T47D (cell line): Measurements from ENCODE around the gene C16orf90.
A peak's percentile ranks its signal among the peaks of the same experiment; 100 is the strongest.
"Not testable (repeated sequence)": the region's sequence is repeated elsewhere in the genome, so short reads cannot be mapped to it uniquely, and the experiment has no call there.

Source experiments
- DNase-seq, 2 experiments: peaks; one replicate each; pipeline versions ENCODE4 v3.0.0 to v3.0.0-alpha.2; 2011 to 2012; ENCODE audit warnings: low read depth in 1 of 2, low spot score in 1 of 2
- JUND ChIP-seq: IDR thresholded peaks from 2 replicates; pipeline ENCODE4 v1.6.1; 2012; ENCODE audit warnings: low read depth
- in situ Hi-C: cut with HindIII; loops from 2 replicates; pipeline ENCODE4 v1.10.0; 2016; ENCODE audit warnings: low sequenced_read_pairs, low pct_unique_long_range_greater_than_20kb

Gene C16orf90

DNA sequence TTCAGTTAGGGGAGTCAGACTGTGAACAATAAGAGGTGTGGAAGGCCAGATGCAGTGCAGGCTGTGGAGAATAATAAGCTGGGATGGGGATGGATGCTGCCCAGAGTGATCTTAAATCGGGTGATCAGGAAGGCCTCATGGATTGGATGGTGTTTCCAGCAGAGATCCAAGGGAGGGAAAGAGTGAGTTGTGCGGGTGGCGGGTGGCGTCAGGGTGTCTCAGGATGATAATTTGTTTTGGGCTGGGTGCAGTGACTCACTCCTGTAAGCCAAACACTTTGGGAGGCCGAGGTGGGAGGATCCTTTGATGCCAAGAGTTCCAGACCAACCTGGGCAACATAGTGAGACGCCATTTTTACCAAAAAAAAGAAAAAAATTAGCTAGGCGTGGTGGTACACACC lies 13.4 kb upstream of the C16orf90 start:
- no peak for TF ChIP-seq JUND
- DNase-seq = no peak
- in situ Hi-C loops = no loop called here

DNA sequence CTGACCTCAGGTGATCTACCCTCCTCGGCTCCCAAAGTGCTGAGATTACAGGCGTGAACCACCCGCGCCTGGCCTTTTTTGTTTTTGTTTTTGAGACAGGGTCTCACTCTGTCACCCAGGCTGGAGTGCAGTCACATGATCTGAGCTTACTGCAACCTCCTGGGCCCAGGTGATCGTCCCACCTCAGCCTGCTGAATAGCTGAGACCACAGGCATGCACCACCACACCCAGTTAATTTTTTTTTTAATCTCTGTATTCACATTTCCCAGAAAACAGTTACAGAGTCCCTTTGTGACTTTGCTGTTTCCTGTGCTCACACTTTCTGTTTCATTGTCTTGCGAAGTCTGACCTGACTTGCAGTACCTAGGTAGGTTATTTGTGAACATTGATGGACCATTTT lies 8.2 kb upstream of the C16orf90 start:
- TF ChIP-seq JUND = no peak
- in situ Hi-C loops = no loop called here
- no peak for DNase-seq

DNA sequence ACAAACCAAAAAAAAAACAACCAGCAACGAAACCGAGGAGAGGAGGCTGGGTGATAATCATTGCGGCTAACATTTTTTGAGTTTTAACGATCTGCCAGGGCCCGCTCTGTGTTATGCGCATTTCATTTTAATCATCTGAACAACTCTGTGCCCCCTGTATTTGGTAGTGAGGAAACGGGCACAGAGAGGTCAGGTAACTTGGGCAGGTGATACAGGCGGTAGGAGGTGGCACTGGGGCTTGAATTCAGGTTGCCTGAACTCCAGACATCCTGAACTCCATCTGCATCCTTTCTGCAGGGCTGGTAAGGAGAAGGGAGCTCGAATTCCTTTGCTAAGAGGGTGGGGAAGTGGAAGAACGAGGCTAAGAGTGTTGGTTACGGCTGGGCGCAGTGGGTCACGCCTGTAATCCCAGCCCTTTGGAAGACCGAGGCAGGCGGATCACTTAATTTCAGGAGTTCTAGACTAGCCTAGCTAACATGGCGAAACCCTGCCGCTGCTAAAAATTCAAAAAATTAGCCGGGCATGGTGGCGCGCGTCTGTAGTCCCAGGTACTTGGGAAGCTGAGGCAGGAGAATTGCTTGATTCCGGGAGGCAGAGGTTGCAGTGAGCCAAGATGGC lies 6.6 kb upstream of the C16orf90 start:
- no peak for TF ChIP-seq JUND
- in situ Hi-C loops = no loop called here
- no peak for DNase-seq

DNA sequence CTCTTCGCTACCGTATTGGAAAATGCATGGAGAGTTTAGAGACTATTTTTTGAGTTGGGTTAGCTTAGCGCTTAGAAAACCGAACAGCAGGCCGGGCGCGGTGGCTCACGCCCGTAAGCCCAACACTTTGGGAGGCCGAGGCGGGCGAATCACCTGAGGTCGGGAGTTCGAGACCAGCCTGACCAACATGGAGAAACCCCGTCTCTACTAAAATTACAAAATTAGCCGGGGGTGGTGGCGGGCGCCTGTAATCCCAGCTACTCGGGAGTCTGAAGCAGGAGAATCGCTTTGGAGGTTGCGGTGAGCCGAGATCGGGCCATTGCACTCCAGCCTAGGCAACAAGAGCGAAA lies 6.1 kb upstream of the C16orf90 start:
- DNase-seq, in situ Hi-C loops: not testable (repeated sequence)

DNA sequence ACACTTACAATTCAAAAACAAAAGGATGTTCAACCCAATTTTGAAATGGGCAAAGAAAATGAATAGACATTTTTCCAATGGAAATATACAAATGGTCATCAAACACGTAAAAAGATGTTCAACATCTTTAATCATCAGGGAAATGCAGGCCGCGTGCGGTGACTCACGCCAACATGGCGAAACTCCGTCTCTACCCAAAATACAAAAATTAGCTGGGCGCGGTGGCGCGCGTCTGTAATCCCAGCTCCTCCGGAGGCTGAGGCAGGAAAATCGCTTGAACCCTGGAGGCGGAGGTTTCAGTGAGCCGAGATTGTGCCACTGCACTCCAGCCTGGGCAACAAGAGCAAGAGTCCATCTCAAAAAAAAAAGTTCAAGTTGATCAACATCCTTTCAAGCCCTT lies 3.7 kb upstream of the C16orf90 start:
- no peak for TF ChIP-seq JUND
- in situ Hi-C loops = no loop called here
- DNase-seq = no peak

DNA sequence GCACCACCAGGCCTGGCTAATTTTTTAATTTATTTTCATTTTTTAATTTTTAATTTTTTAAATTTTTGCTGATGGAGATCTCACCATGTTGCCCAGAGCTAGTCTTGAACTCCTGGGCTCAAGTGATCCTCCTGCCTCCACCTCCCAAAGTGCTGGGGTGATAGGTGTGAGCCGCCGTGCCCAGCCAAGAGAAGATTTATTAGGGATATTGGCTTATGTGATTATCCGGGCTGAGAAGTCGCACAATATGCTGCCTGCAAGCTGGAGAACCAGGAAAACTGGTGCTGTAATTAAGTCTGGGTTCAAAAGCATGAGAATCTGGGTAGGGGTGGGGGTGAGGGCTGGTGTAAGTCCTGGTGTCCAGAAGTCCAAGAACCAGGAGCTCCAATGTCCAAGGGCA lies 2.5 kb upstream of the C16orf90 start:
- in situ Hi-C loops = no loop called here
- TF ChIP-seq JUND = no peak
- DNase-seq = no peak

DNA sequence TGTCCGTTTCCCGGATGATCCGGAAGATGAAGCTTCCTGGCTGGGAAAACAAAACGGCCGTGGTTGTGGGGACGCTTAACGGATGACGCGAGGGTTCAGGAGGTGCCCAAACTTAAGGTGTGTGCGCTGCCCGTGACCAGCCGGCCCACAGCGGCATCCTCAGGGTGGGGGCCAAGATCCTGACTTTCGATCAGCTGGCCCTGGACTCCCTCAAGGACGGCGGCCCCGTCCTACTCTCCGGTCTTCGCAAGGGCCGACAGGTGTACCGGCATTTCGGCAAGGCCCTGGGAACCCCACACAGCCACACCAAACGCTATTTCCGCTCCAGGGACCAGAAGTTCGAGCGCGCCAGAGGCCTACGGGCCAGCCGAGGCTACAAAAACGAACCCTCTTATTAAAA lies 1.1 kb upstream of the C16orf90 start:
- in situ Hi-C loops = no loop called here
- TF ChIP-seq JUND = no peak
- no peak for DNase-seq

DNA sequence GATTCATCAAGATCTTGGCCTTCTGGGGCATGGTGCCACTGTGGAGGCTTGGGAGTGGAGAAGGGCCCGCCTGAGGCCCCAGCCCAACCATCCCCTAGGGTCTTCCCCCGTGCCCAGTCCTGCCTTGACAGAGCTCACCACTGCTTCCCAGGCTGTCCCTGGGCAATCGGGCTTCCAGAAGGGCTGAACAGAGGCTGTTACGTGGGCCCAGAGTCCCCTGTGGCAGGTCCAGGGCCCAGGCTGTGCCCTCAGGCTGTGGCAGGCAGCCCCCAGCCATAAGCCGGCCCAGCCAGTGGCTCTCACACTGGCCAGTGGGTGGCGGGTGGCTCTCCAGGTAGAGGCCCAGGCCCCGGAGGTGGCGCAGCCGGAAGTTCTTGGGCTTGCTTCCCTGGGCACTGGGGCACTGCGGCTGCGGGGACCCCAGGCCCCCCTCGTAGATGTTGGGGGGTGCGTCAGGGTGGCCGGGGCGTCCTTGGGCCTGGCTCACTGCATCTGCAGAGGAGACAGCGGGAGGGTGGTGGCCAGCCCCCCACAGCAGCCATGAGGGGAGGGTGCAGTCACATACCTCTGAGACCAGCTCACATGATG lies 809 bp downstream of the C16orf90 start:
- TF ChIP-seq JUND = no peak
- DNase-seq = no peak
- in situ Hi-C loops = no loop called here

DNA sequence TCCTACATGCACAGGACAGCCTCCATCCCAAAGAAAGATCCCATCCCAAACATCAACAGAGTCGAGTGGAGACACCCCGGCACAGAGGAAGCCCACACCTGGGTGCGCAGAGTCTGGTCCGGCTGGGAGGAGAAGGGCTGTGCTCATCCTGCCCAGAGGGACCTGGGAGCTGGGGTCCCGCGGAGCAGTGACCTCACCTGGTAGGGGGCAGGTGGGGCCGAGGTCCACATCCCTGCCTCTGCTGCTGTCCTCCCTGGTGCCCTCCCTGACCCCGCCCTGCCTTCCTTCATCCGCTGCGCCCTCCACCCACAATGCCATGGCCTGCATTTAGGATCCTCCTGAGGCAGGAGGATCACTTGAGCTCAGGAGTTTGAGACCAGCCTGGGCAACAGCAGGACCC lies 2.9 kb downstream of the C16orf90 start:
- no peak for DNase-seq
- no peak for TF ChIP-seq JUND
- in situ Hi-C loops = no loop called here

DNA sequence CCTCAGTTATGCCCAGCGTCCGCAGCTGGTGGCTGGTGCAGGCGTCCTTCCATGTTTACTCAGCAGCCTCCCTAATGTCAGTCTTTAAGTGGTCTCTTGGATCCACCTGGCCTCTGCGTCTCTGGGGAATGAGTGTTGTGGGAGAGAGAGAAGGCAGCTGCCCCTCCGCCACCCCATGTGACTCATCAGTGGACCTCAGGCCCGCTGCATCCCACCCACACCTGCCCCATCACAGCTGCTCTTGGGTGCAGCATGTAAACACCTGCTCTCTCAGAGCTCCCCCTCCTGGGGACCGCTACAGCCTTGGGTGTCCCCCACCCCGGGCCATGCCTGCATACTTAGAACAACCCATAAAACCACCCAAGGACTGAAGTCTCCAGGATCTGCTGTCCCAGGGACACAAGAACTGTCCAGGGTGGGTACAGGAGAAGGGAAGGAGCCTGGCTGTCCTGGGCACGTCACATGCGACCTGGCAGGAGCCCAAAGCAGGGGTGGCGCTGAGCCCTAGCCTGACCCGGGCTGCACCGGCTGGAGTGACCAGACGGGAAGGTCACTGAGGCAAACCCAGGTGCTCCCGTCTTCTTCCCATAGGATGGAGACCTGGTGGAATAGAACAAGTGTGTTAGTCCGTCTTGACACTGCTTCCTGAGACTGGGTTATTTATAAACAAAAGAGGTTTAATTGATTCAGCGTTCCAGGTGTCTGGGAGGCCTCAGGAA lies 4.2 kb downstream of the C16orf90 start:
- no peak for TF ChIP-seq JUND
- DNase-seq = no peak
- in situ Hi-C loops = no loop called here

DNA sequence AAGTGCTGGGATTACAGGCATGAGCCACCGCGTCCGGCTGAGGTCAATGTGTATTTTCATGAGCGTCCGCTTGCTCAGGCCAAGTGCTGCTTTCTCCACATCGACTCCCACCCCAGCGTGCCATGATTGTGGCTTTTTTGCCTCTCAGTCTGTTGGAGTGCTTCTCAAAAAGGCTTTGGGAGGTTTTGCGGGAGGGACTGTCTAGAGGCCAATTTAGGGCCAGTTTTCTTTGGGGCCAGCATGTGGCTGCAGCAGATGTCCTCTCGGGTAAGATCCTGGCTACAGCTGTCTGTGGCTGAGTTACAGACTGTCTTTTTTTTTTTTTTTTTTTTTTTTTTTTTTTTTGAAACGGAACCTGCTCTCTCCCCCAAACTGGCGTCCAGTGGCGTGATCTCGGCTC lies 6.5 kb downstream of the C16orf90 start:
- no peak for DNase-seq
- no peak for TF ChIP-seq JUND
- in situ Hi-C loops = no loop called here

DNA sequence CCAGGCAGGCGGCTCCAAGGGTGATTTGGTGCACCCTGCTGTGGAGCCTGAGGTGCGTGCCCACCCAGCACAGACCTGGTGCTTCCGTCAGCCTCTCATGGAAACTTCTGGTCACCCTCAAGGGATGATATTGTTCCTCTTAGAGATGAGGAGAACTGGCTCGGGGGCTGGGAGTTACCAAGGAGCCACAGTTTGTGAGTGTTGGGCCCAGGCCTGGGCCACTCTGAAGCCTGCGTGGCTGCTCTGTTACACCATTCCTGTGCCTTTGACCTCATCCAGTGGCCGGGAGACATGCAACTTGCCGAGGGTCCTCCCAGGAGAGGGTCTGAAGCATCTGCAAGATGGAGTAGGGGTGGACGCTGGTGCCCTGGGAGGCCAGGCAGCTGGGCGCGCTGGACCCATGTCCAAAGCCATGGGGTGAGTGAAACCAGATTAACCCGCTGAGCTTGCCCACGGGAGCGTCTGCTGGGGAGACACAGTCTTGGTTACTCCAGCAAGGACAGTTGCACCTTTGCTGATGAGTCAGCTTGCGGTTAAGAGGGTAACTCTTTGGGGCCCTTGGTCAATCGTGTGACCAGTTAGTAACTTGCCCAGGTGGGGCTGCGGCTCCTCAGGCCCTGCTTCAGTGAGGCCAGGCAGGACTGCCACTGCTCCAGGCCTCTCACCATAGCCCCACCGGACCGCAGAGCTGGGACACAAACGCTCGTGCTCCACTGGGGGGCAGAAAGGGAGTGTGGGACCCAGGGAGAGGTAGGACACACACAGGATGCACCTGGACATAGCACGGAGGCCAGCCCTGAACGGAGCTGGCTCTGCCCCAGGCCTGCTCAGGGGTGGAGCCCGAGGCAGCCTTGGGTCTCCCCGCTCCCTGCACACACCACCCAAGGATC lies 7.5 kb downstream of the C16orf90 start:
- no peak for TF ChIP-seq JUND
- peak in 1 of 2 experiments; percentile 26 for DNase-seq
- in situ Hi-C loops = no loop called here
